22Rv1 (cell line): ENCODE measurements around the gene CHST6.

Source experiments
- CTCF ChIP-seq: fragments of 450-650 bp; IDR thresholded peaks from 2 replicates; pipeline ENCODE4 v1.5.1; 2017; ENCODE audit warnings: mild to moderate bottlenecking
- ZFX ChIP-seq: fragments of 450-650 bp; IDR thresholded peaks from 2 replicates; pipeline ENCODE4 v1.6.1; 2017; ENCODE audit warnings: antibody characterized with exemption, borderline replicate concordance

- TF ChIP-seq CTCF (no peak), ZFX (no peak)
Measured at GRCh38 chr16:75506574-75506973, 11.3 kb upstream of the CHST6 start.
